ENCODE data around the gene TIGD4.

Gene TIGD4

GRCh38 chr4:152738827-152739226 lies 40.7 kb downstream of the TIGD4 start:
- Histone ChIP-seq H3K27ac (no peak overlapping the region), H3K36me3 (no peaks in the 10 kb centered on the region), H3K4me1 (ENCODE audit: control insufficient read depth in 1 of 2, insufficient read depth in 1 of 2, low read depth in 1 of 2, low read length in 1 of 2) (peaks cover 16 to 18% of the 10 kb centered on the region in 2 experiments), H3K4me3 (ENCODE audit: low read depth in 1 of 2, low read length in 1 of 2) (no peak overlapping the region), H3K9me3 (no peaks in the 10 kb centered on the region), H3K27me3 (no peaks in the 10 kb centered on the region)
- TF ChIP-seq, protein P1, sequence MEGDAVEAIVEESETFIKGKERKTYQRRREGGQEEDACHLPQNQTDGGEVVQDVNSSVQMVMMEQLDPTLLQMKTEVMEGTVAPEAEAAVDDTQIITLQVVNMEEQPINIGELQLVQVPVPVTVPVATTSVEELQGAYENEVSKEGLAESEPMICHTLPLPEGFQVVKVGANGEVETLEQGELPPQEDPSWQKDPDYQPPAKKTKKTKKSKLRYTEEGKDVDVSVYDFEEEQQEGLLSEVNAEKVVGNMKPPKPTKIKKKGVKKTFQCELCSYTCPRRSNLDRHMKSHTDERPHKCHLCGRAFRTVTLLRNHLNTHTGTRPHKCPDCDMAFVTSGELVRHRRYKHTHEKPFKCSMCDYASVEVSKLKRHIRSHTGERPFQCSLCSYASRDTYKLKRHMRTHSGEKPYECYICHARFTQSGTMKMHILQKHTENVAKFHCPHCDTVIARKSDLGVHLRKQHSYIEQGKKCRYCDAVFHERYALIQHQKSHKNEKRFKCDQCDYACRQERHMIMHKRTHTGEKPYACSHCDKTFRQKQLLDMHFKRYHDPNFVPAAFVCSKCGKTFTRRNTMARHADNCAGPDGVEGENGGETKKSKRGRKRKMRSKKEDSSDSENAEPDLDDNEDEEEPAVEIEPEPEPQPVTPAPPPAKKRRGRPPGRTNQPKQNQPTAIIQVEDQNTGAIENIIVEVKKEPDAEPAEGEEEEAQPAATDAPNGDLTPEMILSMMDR (IDR thresholded peaks at IDR 0.05), result no peak

GRCh38 chr4:152735906-152736305 lies 43.6 kb downstream of the TIGD4 start:
- no peak overlapping the region for H3K4me3 ChIP-seq (ENCODE audit: low read depth in 1 of 2, low read length in 1 of 2)
- H3K27me3 ChIP-seq, result no peaks in the 10 kb centered on the region
- no peaks in the 10 kb centered on the region for H3K36me3 ChIP-seq
- H3K27ac ChIP-seq, result no peak overlapping the region
- no peaks in the 10 kb centered on the region for H3K9me3 ChIP-seq
- peaks cover 35 to 38% of the 10 kb centered on the region in 2 experiments for H3K4me1 ChIP-seq (ENCODE audit: control insufficient read depth in 1 of 2, insufficient read depth in 1 of 2, low read depth in 1 of 2, low read length in 1 of 2)
- TF ChIP-seq, protein P1 (IDR thresholded peaks at IDR 0.05), result no peak

DNA sequence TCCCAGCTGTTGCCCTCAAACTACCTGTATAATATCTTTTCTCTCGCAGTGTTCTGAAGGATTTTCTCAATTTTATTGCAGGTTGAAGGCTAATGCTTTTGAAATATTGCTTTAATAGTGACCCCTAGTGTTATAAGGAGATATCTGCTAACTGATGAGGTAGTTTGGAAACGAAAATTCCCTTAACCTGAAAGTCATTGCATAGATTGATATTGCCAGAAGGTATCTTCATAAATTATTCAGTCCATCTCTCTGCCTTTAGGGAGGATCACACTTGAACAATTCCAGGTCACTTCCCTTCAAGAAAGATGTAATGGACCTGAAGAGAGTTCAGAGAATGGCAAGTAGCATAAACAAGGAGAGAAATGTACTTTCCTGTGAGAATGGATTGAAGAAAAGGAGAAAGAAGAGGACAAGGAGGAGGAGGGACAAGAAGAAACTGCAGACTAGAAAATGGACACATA lies 44.1 kb downstream of the TIGD4 start:
- TF ChIP-seq, protein P1 (IDR thresholded peaks at IDR 0.05), result peak; percentile 80
- Histone ChIP-seq H3K27ac (peak overlapping the region; percentile 41), H3K27me3 (no peaks in the 10 kb centered on the region), H3K9me3 (no peaks in the 10 kb centered on the region), H3K4me3 (ENCODE audit: low read depth in 1 of 2, low read length in 1 of 2) (no peak overlapping the region), H3K36me3 (no peaks in the 10 kb centered on the region), H3K4me1 (ENCODE audit: control insufficient read depth in 1 of 2, insufficient read depth in 1 of 2, low read depth in 1 of 2, low read length in 1 of 2) (peaks cover 35 to 41% of the 10 kb centered on the region in 2 experiments)

- Histone ChIP-seq H3K27ac (peak overlapping the region; percentile 41), H3K27me3 (no peaks in the 10 kb centered on the region), H3K36me3 (no peaks in the 10 kb centered on the region), H3K9me3 (no peaks in the 10 kb centered on the region), H3K4me1 (ENCODE audit: control insufficient read depth in 1 of 2, insufficient read depth in 1 of 2, low read depth in 1 of 2, low read length in 1 of 2) (peaks cover 42 to 43% of the 10 kb centered on the region in 2 experiments), H3K4me3 (ENCODE audit: low read depth in 1 of 2, low read length in 1 of 2) (no peak overlapping the region)
- TF ChIP-seq, protein P1 (IDR thresholded peaks at IDR 0.05), result no peak
These were observed 44.9 kb downstream of the TIGD4 start for GRCh38 chr4:152734699-152735050.

GRCh38 chr4:152734015-152734698 lies 45.4 kb downstream of the TIGD4 start:
- TF ChIP-seq, protein P1 (IDR thresholded peaks at IDR 0.05), result no peak
- H3K9me3 ChIP-seq, result no peaks in the 10 kb centered on the region
- no peak overlapping the region for H3K4me3 ChIP-seq (ENCODE audit: low read depth in 1 of 2, low read length in 1 of 2)
- H3K27ac ChIP-seq, result peak overlapping the region; percentile 41
- H3K27me3 ChIP-seq, result no peaks in the 10 kb centered on the region
- no peaks in the 10 kb centered on the region for H3K36me3 ChIP-seq
- peaks cover 47 to 48% of the 10 kb centered on the region in 2 experiments for H3K4me1 ChIP-seq (ENCODE audit: control insufficient read depth in 1 of 2, insufficient read depth in 1 of 2, low read depth in 1 of 2, low read length in 1 of 2)

All from neutrophil (primary cell).